ENCODE measurements around the gene ZNF569. TPM values are rescaled to one million over a fixed set of nuclear protein-coding genes. Genes with fewer than 3 reads are reported as not detected.
"Not testable (repeated sequence)": the region's sequence is repeated elsewhere in the genome, so short reads cannot be mapped to it uniquely, and the experiment has no call there.

Gene ZNF569
- total RNA-seq, 6 experiments from 2014 or later = 1.2 to 2.6 (median 1.8) TPM

- ATAC-seq = no peak
- no peaks in the 10 kb centered on the region for H3K4me1 ChIP-seq
- TF ChIP-seq POLR2A (IDR thresholded peaks at IDR 0.05) = no peak
- no peak for TF ChIP-seq CTCF (IDR thresholded peaks at IDR 0.05)
- intact Hi-C loops (cut with DNase I) = no loop called here
- DNase-seq = no peak
- no peak overlapping the region for H3K27ac ChIP-seq
- WGBS (ENCODE audit: insufficient coverage, low coverage, low lambda C conversion rate, missing lambda C conversion rate) = no CpG with 5 or more reads among the region's 34 CpGs
- H3K27me3 ChIP-seq = no peaks in the 10 kb centered on the region
- no peak overlapping the region for H3K4me3 ChIP-seq
- peaks cover 0 to 47% (median 8%) of the 10 kb centered on the region in 4 donors for H3K9me3 ChIP-seq
- H3K36me3 ChIP-seq = no peaks in the 10 kb centered on the region
Measured at GRCh38 chr19:37403403-37403802, 63.8 kb downstream of the ZNF569 start.

- H3K4me1 ChIP-seq = no peaks in the 10 kb centered on the region
- TF ChIP-seq CTCF (IDR thresholded peaks at IDR 0.05) (no peak), POLR2A (IDR thresholded peaks at IDR 0.05) (no peak)
- DNase-seq (no peak), ATAC-seq (no peak)
- H3K27me3 ChIP-seq = no peaks in the 10 kb centered on the region
- intact Hi-C loops (cut with DNase I) = no loop called here
- H3K36me3 ChIP-seq = no peaks in the 10 kb centered on the region
- no peak overlapping the region for H3K4me3 ChIP-seq
- no peak overlapping the region for H3K27ac ChIP-seq
- peaks cover 0 to 59% (median 4%) of the 10 kb centered on the region in 4 donors for H3K9me3 ChIP-seq
- WGBS (ENCODE audit: insufficient coverage, low coverage, low lambda C conversion rate, missing lambda C conversion rate) = 87% methylated on average over 1 of the region's 1 CpG
Measured at GRCh38 chr19:37401078-37401477, 66.2 kb downstream of the ZNF569 start.

GRCh38 chr19:37391399-37391798 is 75.8 kb downstream of the ZNF569 start:
- ATAC-seq; H3K27me3 ChIP-seq; DNase-seq; H3K4me1 ChIP-seq; intact Hi-C loops (cut with DNase I); H3K4me3 ChIP-seq; H3K27ac ChIP-seq: not testable (repeated sequence)
- H3K9me3 ChIP-seq = peaks cover 4 to 59% (median 34%) of the 10 kb centered on the region in 4 donors
- H3K36me3 ChIP-seq = peaks cover 0 to 16% (median 3%) of the 10 kb centered on the region in 4 donors
- 71% methylated on average over 1 of the region's 6 CpGs for WGBS (ENCODE audit: insufficient coverage, low coverage, low lambda C conversion rate, missing lambda C conversion rate)

GRCh38 chr19:37389234-37389633 is 78.0 kb downstream of the ZNF569 start:
- ATAC-seq (no peak), DNase-seq (no peak)

More at GRCh38 chr19:37389234-37389633, 78.0 kb downstream of the ZNF569 start:
- WGBS (ENCODE audit: insufficient coverage, low coverage, low lambda C conversion rate, missing lambda C conversion rate) = 94% methylated on average over 4 of the region's 4 CpGs
- TF ChIP-seq CTCF (IDR thresholded peaks at IDR 0.05) (no peak), POLR2A (IDR thresholded peaks at IDR 0.05) (no peak)
- Histone ChIP-seq H3K4me1 (no peaks in the 10 kb centered on the region), H3K4me3 (no peak overlapping the region), H3K36me3 (peaks cover 0 to 30% (median 11%) of the 10 kb centered on the region in 4 donors), H3K27ac (no peak overlapping the region), H3K9me3 (peaks cover 4 to 67% (median 31%) of the 10 kb centered on the region in 4 donors), H3K27me3 (no peaks in the 10 kb centered on the region)
- intact Hi-C loops (cut with DNase I) = no loop called here

Data from right lobe of liver (tissue), 6 donors.